Keratinocyte (primary cell): ENCODE data around the gene PIAS1. TPM values are rescaled to one million over a fixed set of nuclear protein-coding genes. Genes with fewer than 3 reads are reported as not detected.

Experiments used
- DNase-seq: peaks from one replicate; pipeline ENCODE4 v3.0.0-alpha.2; 2011; ENCODE audit warnings: low read depth, missing footprints, low spot score
- FAIRE-seq: peaks from 2 replicates; lab custom pipeline; 2011; peaks lifted over from hg19 to GRCh38; lab: Jason Lieb, UNC
- H2AFZ ChIP-seq: 2 replicates; pipeline ENCODE4 v1.6.0; 2012; ENCODE audit warnings: low read length, control low read depth, inconsistent platforms; ENCODE audit not compliant: control insufficient read depth
- H3K27ac ChIP-seq: 2 replicates; pipeline ENCODE4 v1.5.1; 2011; ENCODE audit warnings: low read length; ENCODE audit not compliant: control insufficient read depth, insufficient read depth
- H3K27me3 ChIP-seq: 3 replicates; pipeline ENCODE4 v1.6.0; 2011; ENCODE audit warnings: low read length; ENCODE audit not compliant: control insufficient read depth, insufficient read depth; ENCODE audit errors: extremely low read depth
- H3K36me3 ChIP-seq, 2 experiments: 2 replicates in 1 of 2; 3 replicates in 1 of 2; pipeline ENCODE4 v1.5.1; 2011; ENCODE audit warnings: low read length in 2 of 2, mild to moderate bottlenecking in 1 of 2; ENCODE audit not compliant: control insufficient read depth in 2 of 2, insufficient read depth in 2 of 2; ENCODE audit errors: extremely low read depth in 1 of 2
- H3K4me1 ChIP-seq: 3 replicates; pipeline ENCODE4 v1.5.1; 2011; ENCODE audit warnings: low read length; ENCODE audit not compliant: control insufficient read depth, insufficient read depth; ENCODE audit errors: extremely low read depth
- H3K4me2 ChIP-seq: 3 replicates; pipeline ENCODE4 v1.6.0; 2011; ENCODE audit warnings: low read depth, low read length; ENCODE audit not compliant: control insufficient read depth, insufficient read depth; ENCODE audit errors: extremely low read depth
- H3K4me3 ChIP-seq, 3 experiments: fragments of 200-600 bp in 1 of 3; sonication (generic) in 1 of 3; 2 replicates in 2 of 3; 3 replicates in 1 of 3; pipeline ENCODE4 v1.5.1; 2011 to 2016; ENCODE audit warnings: low read length in 3 of 3, mild to moderate bottlenecking in 3 of 3, control low read depth in 2 of 3, inconsistent platforms in 1 of 3, low read depth in 1 of 3, mixed read lengths in 1 of 3, mixed run types in 1 of 3, moderate library complexity in 1 of 3; ENCODE audit not compliant: control insufficient read depth in 2 of 3, insufficient read depth in 2 of 3; ENCODE audit errors: extremely low read depth in 1 of 3
- H3K79me2 ChIP-seq: 2 replicates; pipeline ENCODE4 v1.6.0; 2012; ENCODE audit warnings: low read length; ENCODE audit not compliant: control insufficient read depth, insufficient read depth
- H3K9ac ChIP-seq: 3 replicates; pipeline ENCODE4 v1.6.0; 2011; ENCODE audit warnings: low read length; ENCODE audit not compliant: control insufficient read depth, insufficient read depth; ENCODE audit errors: extremely low read depth
- H3K9me1 ChIP-seq: 3 replicates; pipeline ENCODE4 v1.6.0; 2011; ENCODE audit warnings: low read length; ENCODE audit not compliant: control insufficient read depth, insufficient read depth; ENCODE audit errors: extremely low read depth
- H3K9me3 ChIP-seq: 2 replicates; pipeline ENCODE4 v1.5.1; 2012; ENCODE audit warnings: low read depth, low read length; ENCODE audit not compliant: control insufficient read depth
- H4K20me1 ChIP-seq: 3 replicates; pipeline ENCODE4 v1.6.0; 2011; ENCODE audit warnings: low read length; ENCODE audit not compliant: control insufficient read depth, insufficient read depth; ENCODE audit errors: extremely low read depth
- CTCF ChIP-seq, 3 experiments: IDR thresholded peaks in 1 of 3; conservative IDR thresholded peaks in 1 of 3; optimal IDR thresholded peaks in 1 of 3; 2 replicates in 2 of 3; 3 replicates in 1 of 3; pipeline versions ENCODE3 to v1.5.1; 2011; ENCODE audit warnings: low read length in 3 of 3, mild to moderate bottlenecking in 3 of 3, moderate library complexity in 2 of 3, control low read depth in 1 of 3, inconsistent platforms in 1 of 3; ENCODE audit not compliant: insufficient read depth in 2 of 3; ENCODE audit errors: extremely low read depth in 1 of 3
- EZH2 ChIP-seq: IDR thresholded peaks from one replicate; pipeline ENCODE4 v1.6.1; 2012; ENCODE audit warnings: inconsistent platforms, mild to moderate bottlenecking, low read length, moderate library complexity
- dilution Hi-C: fragments of 300-500 bp; cut with MboI; formaldehyde crosslinking; loops from one replicate; pipeline ENCODE4 v1.7.0; 2020; ENCODE audit warnings: low sequenced_read_pairs; ENCODE audit not compliant: extremely low pct_ligation_motif_present
- polyA plus RNA-seq, 5 experiments: library from polyadenylated mRNA; depleted of rRNA in 3 of 5; stranded (reverse) in 3 of 5; stranded (forward) in 1 of 5; unstranded in 1 of 5; fragments of >200 nt; gene quantifications; 1 replicate in 1 of 5; 2 replicates in 3 of 5; 3 replicates in 1 of 5; pipeline versions ENCODE4 v1.2.1 to v1.2.3, GENCODE V29; 2011 to 2012; ENCODE audit warnings: missing spikeins in 2 of 5, low read depth in 1 of 5, low replicate concordance in 1 of 5

Gene PIAS1
- polyA plus RNA-seq, 1 donor (not counting 4 experiments of a cell fraction or from before 2014, with no cell fraction given) = 58.2 TPM

- Histone ChIP-seq H2AFZ (no peak overlapping the region), H3K36me3 (no peaks in the 10 kb centered on the region), H3K27me3 (no peaks in the 10 kb centered on the region), H3K9ac (no peak overlapping the region), H3K9me3 (no peaks in the 10 kb centered on the region), H4K20me1 (peaks cover 14% of the 10 kb centered on the region), H3K4me3 (no peak overlapping the region), H3K27ac (no peak overlapping the region), H3K79me2 (peaks cover 98% of the 10 kb centered on the region), H3K9me1 (peaks cover 2% of the 10 kb centered on the region), H3K4me1 (no peaks in the 10 kb centered on the region), H3K4me2 (no peak overlapping the region)
- FAIRE-seq = no peak
- TF ChIP-seq CTCF (optimal IDR thresholded peaks at IDR 0.05 in 1 of 3, IDR thresholded peaks at IDR 0.05 in 1 of 3, conservative IDR thresholded peaks at IDR 0.05 in 1 of 3; ENCODE audit: extremely low read depth in 1 of 3, insufficient read depth in 2 of 3, low read length in 3 of 3) (no peak), EZH2 (no peak)
- no peak for DNase-seq
- dilution Hi-C loops = no loop called here
Observed at GRCh38 chr15:68080783-68081182, 26.7 kb downstream of the PIAS1 start.

GRCh38 chr15:68081869-68082505, 27.9 kb downstream of the PIAS1 start:
- H3K4me3 ChIP-seq = no peak overlapping the region
- peaks cover 0 to 3% of the 10 kb centered on the region in 2 experiments for H3K36me3 ChIP-seq
- no peaks in the 10 kb centered on the region for H3K4me1 ChIP-seq
- H3K4me2 ChIP-seq = no peak overlapping the region
- peaks cover 12% of the 10 kb centered on the region for H4K20me1 ChIP-seq
- no peak for TF ChIP-seq CTCF (optimal IDR thresholded peaks at IDR 0.05 in 1 of 3, IDR thresholded peaks at IDR 0.05 in 1 of 3, conservative IDR thresholded peaks at IDR 0.05 in 1 of 3; ENCODE audit: extremely low read depth in 1 of 3, insufficient read depth in 2 of 3, low read length in 3 of 3)
- TF ChIP-seq EZH2 = no peak
- no peak overlapping the region for H2AFZ ChIP-seq
- H3K9me1 ChIP-seq = peaks cover 2% of the 10 kb centered on the region
- H3K27ac ChIP-seq = no peak overlapping the region
- H3K9ac ChIP-seq = no peak overlapping the region
- dilution Hi-C loops = no loop called here
- peaks cover 93% of the 10 kb centered on the region for H3K79me2 ChIP-seq
- H3K27me3 ChIP-seq = no peaks in the 10 kb centered on the region
- no peak for DNase-seq
- no peak for FAIRE-seq
- no peaks in the 10 kb centered on the region for H3K9me3 ChIP-seq
